Right cardiac atrium (tissue), 5 donors: ENCODE data around the gene TMEM39B. TPM values are rescaled to one million over a fixed set of nuclear protein-coding genes. Genes with fewer than 3 reads are reported as not detected.
"Not testable (repeated sequence)": the region's sequence is repeated elsewhere in the genome, so short reads cannot be mapped to it uniquely, and the experiment has no call there.

Experiments
- ATAC-seq, 2 donors: fragments of 200-7000 bp; cut with Tn5 transposase; one replicate each; pipeline versions ENCODE4 v1.8.0 to v1.9.1; 2020; ENCODE audit warnings: moderate library complexity in 2 of 2, mild to moderate bottlenecking in 1 of 2
- DNase-seq, 3 donors: peaks; one replicate each; pipeline ENCODE4 v3.0.0-alpha.2; 2020
- H3K27ac ChIP-seq: one replicate; pipeline ENCODE4 v1.5.1; 2013; ENCODE audit warnings: mild to moderate bottlenecking, low read length, control low read depth, moderate library complexity
- H3K27me3 ChIP-seq: one replicate; pipeline ENCODE4 v1.6.1; 2013; ENCODE audit not compliant: control insufficient read depth, insufficient read depth
- H3K4me1 ChIP-seq: one replicate; pipeline ENCODE4 v1.6.1; 2013; ENCODE audit warnings: low read length; ENCODE audit not compliant: control insufficient read depth, insufficient read depth
- H3K4me3 ChIP-seq: one replicate; pipeline ENCODE4 v1.5.1; 2013; ENCODE audit warnings: low read length, control low read depth
- H3K9me3 ChIP-seq: one replicate; pipeline ENCODE4 v1.6.1; 2013; ENCODE audit warnings: low read length; ENCODE audit not compliant: control insufficient read depth
- WGBS: extraction: QIAGEN DNeasy Blood & Tissue Kit; methylation state at CpG from one replicate; pipeline ENCODE4 v1.1.7; 2013; 5-methylcytosine and 5-hydroxymethylcytosine counted together
- intact Hi-C, 4 donors: fragments of 100-400 bp; cut with DNase I; formaldehyde crosslinking; loops; one replicate each; pipeline versions ENCODE4 v1.11.0 to v1.14.0; 2022 to 2023
- polyA plus RNA-seq: library from polyadenylated mRNA; stranded (reverse); fragments of 200-250 nt; gene quantifications from one replicate; pipeline ENCODE4 v1.2.3, GENCODE V29; 2013
- total RNA-seq, 4 donors: library from RNA; stranded (reverse); fragmentation: NEBNext Ultra II Directional; extraction: Animal tissue kit (Norgen Biotek cat#: 25700); gene quantifications; one replicate each; pipeline ENCODE4 v1.2.1, GENCODE V29; 2021
- donor health status: healthy with polysubstance abuse.
- donor health status: DM: no; HTN: yes; CAD: no.
- donor health status: DM: no; HTN: no; CAD: no.
- donor health status: DM: no; HTN: yes; CAD: no; lungs with severe emphysema.
- donor health status: DM: yes; HTN: yes; CAD: no.

TMEM39B gene
- total and polyA plus RNA-seq, 5 donors: 6.2 to 11.1 (median 8.2) TPM

- DNase-seq, H3K27ac ChIP-seq, ATAC-seq, H3K4me3 ChIP-seq, H3K27me3 ChIP-seq, H3K4me1 ChIP-seq, H3K9me3 ChIP-seq, intact Hi-C loops: not testable (repeated sequence)
- WGBS: 89% methylated on average over 4 of the region's 4 CpGs
Measured at GRCh38 chr1:32113436-32113835, 40.7 kb downstream of the TMEM39B start.

- Histone ChIP-seq H3K27me3 (no peaks in the 10 kb centered on the region), H3K4me3 (no peak overlapping the region), H3K27ac (no peak overlapping the region), H3K9me3 (no peaks in the 10 kb centered on the region), H3K4me1 (peaks cover 7% of the 10 kb centered on the region)
- ATAC-seq (no peak), DNase-seq (no peak)
- WGBS: 71% methylated on average over 2 of the region's 2 CpGs
- intact Hi-C loops: no loop called here
Measured at GRCh38 chr1:32114420-32114819, 41.7 kb downstream of the TMEM39B start.

GRCh38 chr1:32115496-32115895 is 42.8 kb downstream of the TMEM39B start:
- no peak for ATAC-seq
- no peaks in the 10 kb centered on the region for H3K9me3 ChIP-seq
- peak overlapping the region; percentile 57 for H3K27ac ChIP-seq
- intact Hi-C loops: no loop called here
- 78% methylated on average over 5 of the region's 5 CpGs for WGBS
- H3K27me3 ChIP-seq: no peaks in the 10 kb centered on the region
- DNase-seq: no peak
- peaks cover 7% of the 10 kb centered on the region for H3K4me1 ChIP-seq
- H3K4me3 ChIP-seq: no peak overlapping the region

- DNase-seq (no peak), ATAC-seq (no peak)
- 95% methylated on average over 4 of the region's 4 CpGs for WGBS
- no peaks in the 10 kb centered on the region for H3K27me3 ChIP-seq
- no peak overlapping the region for H3K27ac ChIP-seq
- intact Hi-C loops: no loop called here
- H3K9me3 ChIP-seq: no peaks in the 10 kb centered on the region
- no peak overlapping the region for H3K4me3 ChIP-seq
- H3K4me1 ChIP-seq: peaks cover 11% of the 10 kb centered on the region
Measured at GRCh38 chr1:32116531-32116930, 43.8 kb downstream of the TMEM39B start.

GRCh38 chr1:32122151-32122550 is 49.4 kb downstream of the TMEM39B start:
- WGBS: 61% methylated on average over 5 of the region's 5 CpGs
- H3K4me3 ChIP-seq: no peak overlapping the region
- no peak overlapping the region for H3K27ac ChIP-seq
- H3K27me3 ChIP-seq: no peaks in the 10 kb centered on the region
- peaks cover 9% of the 10 kb centered on the region for H3K4me1 ChIP-seq
- no peaks in the 10 kb centered on the region for H3K9me3 ChIP-seq
- intact Hi-C loops: no loop called here
- ATAC-seq (no peak), DNase-seq (no peak)

GRCh38 chr1:32123361-32123760 is 50.6 kb downstream of the TMEM39B start:
- intact Hi-C loops, H3K27me3 ChIP-seq, H3K4me1 ChIP-seq, H3K4me3 ChIP-seq, DNase-seq, H3K9me3 ChIP-seq, ATAC-seq, H3K27ac ChIP-seq: not testable (repeated sequence)
- 89% methylated on average over 2 of the region's 2 CpGs for WGBS

GRCh38 chr1:32125313-32125712 is 52.6 kb downstream of the TMEM39B start:
- no peak overlapping the region for H3K27ac ChIP-seq
- H3K27me3 ChIP-seq: no peaks in the 10 kb centered on the region
- 94% methylated on average over 8 of the region's 8 CpGs for WGBS
- intact Hi-C loops: no loop called here
- DNase-seq: no peak
- H3K9me3 ChIP-seq: no peaks in the 10 kb centered on the region
- ATAC-seq: no peak
- H3K4me1 ChIP-seq: peaks cover 13% of the 10 kb centered on the region
- H3K4me3 ChIP-seq: no peak overlapping the region

GRCh38 chr1:32126770-32127169 is 54.0 kb downstream of the TMEM39B start:
- no peak overlapping the region for H3K27ac ChIP-seq

GRCh38 chr1:32127409-32128198 is 54.9 kb downstream of the TMEM39B start:
- H3K4me3 ChIP-seq: no peak overlapping the region
- peak in 1 of 2 donors; percentile 15 for ATAC-seq
- DNase-seq: no peak
- H3K27me3 ChIP-seq: no peaks in the 10 kb centered on the region
- H3K27ac ChIP-seq: no peak overlapping the region
- peaks cover 8% of the 10 kb centered on the region for H3K4me1 ChIP-seq
- 75% methylated on average over 4 of the region's 4 CpGs for WGBS
- H3K9me3 ChIP-seq: no peaks in the 10 kb centered on the region
- intact Hi-C loops: no loop called here

More at GRCh38 chr1:32126770-32127169, 54.0 kb downstream of the TMEM39B start:
- intact Hi-C loops: no loop called here
- no peaks in the 10 kb centered on the region for H3K9me3 ChIP-seq
- no peak for DNase-seq
- H3K4me1 ChIP-seq: peaks cover 8% of the 10 kb centered on the region
- 95% methylated on average over 3 of the region's 3 CpGs for WGBS
- H3K27me3 ChIP-seq: no peaks in the 10 kb centered on the region
- no peak for ATAC-seq
- no peak overlapping the region for H3K4me3 ChIP-seq

- Histone ChIP-seq H3K9me3 (no peaks in the 10 kb centered on the region), H3K27me3 (no peaks in the 10 kb centered on the region), H3K27ac (no peak overlapping the region), H3K4me3 (no peak overlapping the region), H3K4me1 (peaks cover 8% of the 10 kb centered on the region)
- no peak for ATAC-seq
- no peak for DNase-seq
- intact Hi-C loops: no loop called here
- 36% methylated on average over 1 of the region's 1 CpG for WGBS
Measured at GRCh38 chr1:32128479-32128878, 55.7 kb downstream of the TMEM39B start.

GRCh38 chr1:32128964-32129363 is 56.2 kb downstream of the TMEM39B start:
- Histone ChIP-seq H3K4me1 (peaks cover 8% of the 10 kb centered on the region), H3K27ac (no peak overlapping the region), H3K27me3 (no peaks in the 10 kb centered on the region), H3K9me3 (no peaks in the 10 kb centered on the region), H3K4me3 (no peak overlapping the region)
- DNase-seq (no peak), ATAC-seq (no peak)
- WGBS: 100% methylated on average over 1 of the region's 1 CpG
- intact Hi-C loops: no loop called here

GRCh38 chr1:32133950-32134280 is 61.2 kb downstream of the TMEM39B start:
- intact Hi-C loops, H3K27me3 ChIP-seq, H3K4me1 ChIP-seq, H3K9me3 ChIP-seq, ATAC-seq, H3K27ac ChIP-seq, DNase-seq, H3K4me3 ChIP-seq: not testable (repeated sequence)
- WGBS: 96% methylated on average over 9 of the region's 9 CpGs
